Peyer's patch (tissue), 4 donors: Measurements from ENCODE around the gene FAM120A. TPM values are rescaled to one million over a fixed set of nuclear protein-coding genes. Genes with fewer than 3 reads are reported as not detected.
A peak's percentile ranks its signal among the peaks of the same experiment; 100 is the strongest.

Experiments
- DNase-seq, 3 donors: peaks; one replicate each; pipeline ENCODE4 v3.0.0-alpha.2; 2017 to 2019
- H3K27ac ChIP-seq, 4 donors: fragments of 200-600 bp; sonication (generic); one replicate each; pipeline ENCODE4 v1.5.1; 2016 to 2019
- H3K27me3 ChIP-seq, 2 donors: fragments of 200-600 bp; sonication (generic); one replicate each; pipeline ENCODE4 v1.5.1; 2019
- H3K36me3 ChIP-seq, 3 donors: fragments of 200-600 bp; sonication (generic); one replicate each; pipeline ENCODE4 v1.5.1; 2016 to 2019
- H3K4me1 ChIP-seq, 4 donors: fragments of 200-600 bp; sonication (generic); one replicate each; pipeline ENCODE4 v1.5.1; 2016 to 2019
- H3K4me3 ChIP-seq, 4 donors: fragments of 200-600 bp; sonication (generic); 1 replicate in 3 of 4; 2 replicates in 1 of 4; pipeline ENCODE4 v1.5.1; 2016 to 2019; ENCODE audit warnings: mild to moderate bottlenecking in 1 of 4
- H3K9me3 ChIP-seq, 4 donors: fragments of 200-600 bp; sonication (generic); one replicate each; pipeline ENCODE4 v1.5.1; 2016 to 2019; ENCODE audit warnings: mild to moderate bottlenecking in 1 of 4
- CTCF ChIP-seq, 6 experiments: fragments of 450-650 bp in 4 of 6; fragments of 200-600 bp in 2 of 6; sonication (generic) in 1 of 6; IDR thresholded peaks; one replicate each; pipeline ENCODE4 v1.5.1; 2017 to 2019; ENCODE audit warnings: antibody characterized with exemption in 6 of 6, mild to moderate bottlenecking in 3 of 6, moderate library complexity in 1 of 6
- POLR2A ChIP-seq, 2 donors: fragments of 450-650 bp; IDR thresholded peaks; one replicate each; pipeline ENCODE4 v1.5.1; 2017; ENCODE audit warnings: antibody characterized with exemption in 2 of 2, mild to moderate bottlenecking in 2 of 2, moderate library complexity in 2 of 2
- total RNA-seq, 4 donors: library from RNA; depleted of rRNA; stranded (reverse); fragments of >200 nt; gene quantifications; one replicate each; pipeline ENCODE4 v1.1.0, GENCODE V29; 2016

The FAM120A gene
- total RNA-seq, 4 donors from 2014 or later = 128 to 159 (median 136) TPM

GRCh38 chr9:93522736-93523135, 71.3 kb downstream of the FAM120A start:
- TF ChIP-seq POLR2A (IDR thresholded peaks at IDR 0.05) (no peak), CTCF (IDR thresholded peaks at IDR 0.05) (no peak)
- peaks cover 0 to 60% (median 0%) of the 10 kb centered on the region in 3 donors for H3K36me3 ChIP-seq
- no peak overlapping the region for H3K4me3 ChIP-seq
- no peaks in the 10 kb centered on the region for H3K27me3 ChIP-seq
- no peaks in the 10 kb centered on the region for H3K4me1 ChIP-seq
- no peak for DNase-seq
- no peaks in the 10 kb centered on the region for H3K9me3 ChIP-seq
- no peak overlapping the region for H3K27ac ChIP-seq

GRCh38 chr9:93523518-93524144, 72.1 kb downstream of the FAM120A start:
- TF ChIP-seq CTCF (IDR thresholded peaks at IDR 0.05) (no peak), POLR2A (IDR thresholded peaks at IDR 0.05) (no peak)
- peaks cover 0 to 65% (median 0%) of the 10 kb centered on the region in 3 donors for H3K36me3 ChIP-seq
- no peak overlapping the region for H3K27ac ChIP-seq
- DNase-seq = no peak
- H3K4me3 ChIP-seq = no peak overlapping the region
- no peaks in the 10 kb centered on the region for H3K27me3 ChIP-seq
- no peaks in the 10 kb centered on the region for H3K9me3 ChIP-seq
- H3K4me1 ChIP-seq = no peaks in the 10 kb centered on the region

GRCh38 chr9:93525476-93525875, 74.0 kb downstream of the FAM120A start:
- no peaks in the 10 kb centered on the region for H3K9me3 ChIP-seq
- peaks cover 0 to 64% (median 0%) of the 10 kb centered on the region in 3 donors for H3K36me3 ChIP-seq
- no peak overlapping the region for H3K4me3 ChIP-seq
- no peak for TF ChIP-seq CTCF (IDR thresholded peaks at IDR 0.05)
- TF ChIP-seq POLR2A (IDR thresholded peaks at IDR 0.05) = no peak
- H3K27me3 ChIP-seq = no peaks in the 10 kb centered on the region
- H3K27ac ChIP-seq = no peak overlapping the region
- H3K4me1 ChIP-seq = no peaks in the 10 kb centered on the region
- no peak for DNase-seq

GRCh38 chr9:93531374-93531773, 79.9 kb downstream of the FAM120A start:
- Histone ChIP-seq H3K9me3 (no peaks in the 10 kb centered on the region), H3K36me3 (peaks cover 0 to 87% (median 0%) of the 10 kb centered on the region in 3 donors), H3K4me1 (no peaks in the 10 kb centered on the region), H3K4me3 (no peak overlapping the region), H3K27ac (no peak overlapping the region), H3K27me3 (no peaks in the 10 kb centered on the region)
- peak in 1 of 6 experiments; percentile 21 for TF ChIP-seq CTCF (IDR thresholded peaks at IDR 0.05)
- no peak for TF ChIP-seq POLR2A (IDR thresholded peaks at IDR 0.05)
- no peak for DNase-seq

- no peak for TF ChIP-seq POLR2A (IDR thresholded peaks at IDR 0.05)
- no peak for TF ChIP-seq CTCF (IDR thresholded peaks at IDR 0.05)
- DNase-seq = no peak
- Histone ChIP-seq H3K9me3 (no peaks in the 10 kb centered on the region), H3K27me3 (no peaks in the 10 kb centered on the region), H3K4me3 (no peak overlapping the region), H3K36me3 (peaks cover 0 to 85% (median 0%) of the 10 kb centered on the region in 3 donors), H3K27ac (no peak overlapping the region), H3K4me1 (no peaks in the 10 kb centered on the region)
These were observed 80.7 kb downstream of the FAM120A start for GRCh38 chr9:93532141-93532540.
